GM19239 (cell line): ENCODE data around the gene TRIM39.
"Not testable (repeated sequence)": the region's sequence is repeated elsewhere in the genome, so short reads cannot be mapped to it uniquely, and the experiment has no call there.

ENCODE experiments used
- DNase-seq: peaks from one replicate; pipeline ENCODE4 v3.0.0; 2011; ENCODE audit warnings: low spot score; ENCODE audit not compliant: insufficient read length
- FAIRE-seq: peaks from 2 replicates; lab custom pipeline; 2011; peaks lifted over from hg19 to GRCh38; lab: Jason Lieb, UNC

TRIM39 gene

DNA sequence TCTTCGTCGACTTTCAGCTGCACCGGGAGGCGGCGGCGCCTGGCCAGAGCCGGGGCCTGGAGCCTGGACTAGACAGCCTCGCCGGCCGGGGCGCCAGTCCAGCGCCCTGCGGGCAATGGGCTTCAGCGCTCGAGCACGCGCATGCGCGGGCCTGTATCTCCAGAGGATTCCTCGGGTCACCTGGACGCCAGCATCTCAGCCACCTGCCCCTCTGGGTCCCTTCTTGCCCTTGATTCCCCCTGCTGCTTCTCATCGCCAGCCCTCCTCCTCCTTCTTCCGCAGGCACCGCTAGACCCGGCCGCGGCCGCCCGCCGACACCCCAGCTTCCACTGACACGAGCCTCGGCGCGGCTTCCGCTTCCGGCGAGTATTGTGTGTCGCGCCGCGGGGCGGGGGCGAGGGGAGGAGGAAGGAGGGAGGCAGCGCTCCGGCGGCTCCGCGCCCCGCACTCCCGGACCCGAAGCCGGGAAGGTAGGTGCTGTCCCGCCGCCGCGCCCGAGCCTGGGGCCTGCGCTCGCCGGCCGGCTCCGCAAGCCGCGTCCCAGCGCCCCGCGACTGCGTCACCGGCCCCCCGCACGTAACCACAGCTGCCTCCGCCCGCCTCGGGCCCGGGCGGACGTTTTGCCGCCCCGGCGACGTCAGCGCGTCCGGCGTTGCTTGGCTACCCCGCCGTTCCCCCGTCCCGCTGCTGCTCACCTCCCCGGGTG is at the start of gene TRIM39:
Gene TRIM39 (plus strand): TSS at position 402 of the 706 bp plus-strand sequence. CDS start 2,391 bp downstream, outside the sequence.
- peak; percentile 56 for FAIRE-seq
- DNase-seq, result peak; percentile 73

GRCh38 chr6:30280988-30281387 is 45.7 kb upstream of the TRIM39 start:
- DNase-seq, FAIRE-seq: not testable (repeated sequence)

GRCh38 chr6:30282522-30282921 is 44.2 kb upstream of the TRIM39 start:
- FAIRE-seq, result no peak

GRCh38 chr6:30283761-30284160 is 43.0 kb upstream of the TRIM39 start:
- no peak for DNase-seq
- FAIRE-seq, result no peak

More at GRCh38 chr6:30282522-30282921, 44.2 kb upstream of the TRIM39 start:
- no peak for DNase-seq

GRCh38 chr6:30287139-30287538 is 39.6 kb upstream of the TRIM39 start:
- FAIRE-seq (no peak), DNase-seq (no peak)

DNA sequence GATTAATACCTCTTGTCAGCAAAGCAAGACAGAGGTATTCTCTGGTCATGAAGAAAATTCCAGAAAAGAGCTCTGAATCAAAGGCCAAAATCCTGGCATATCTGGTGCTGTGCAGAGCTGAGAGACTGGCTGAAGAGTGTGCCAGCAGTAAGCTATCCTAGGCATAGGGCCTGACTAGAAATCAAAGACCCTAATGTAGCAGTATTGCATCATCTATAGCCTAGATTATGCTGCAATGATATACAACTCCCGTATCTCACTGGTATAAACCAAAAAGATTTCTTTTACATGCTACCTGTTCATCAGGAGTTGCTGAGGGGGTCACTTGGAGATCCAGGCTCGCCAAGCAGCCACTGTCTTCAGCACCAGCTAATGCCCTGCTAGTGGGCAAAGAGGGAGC is 30.9 kb upstream of the TRIM39 start:
- no peak for FAIRE-seq

DNA sequence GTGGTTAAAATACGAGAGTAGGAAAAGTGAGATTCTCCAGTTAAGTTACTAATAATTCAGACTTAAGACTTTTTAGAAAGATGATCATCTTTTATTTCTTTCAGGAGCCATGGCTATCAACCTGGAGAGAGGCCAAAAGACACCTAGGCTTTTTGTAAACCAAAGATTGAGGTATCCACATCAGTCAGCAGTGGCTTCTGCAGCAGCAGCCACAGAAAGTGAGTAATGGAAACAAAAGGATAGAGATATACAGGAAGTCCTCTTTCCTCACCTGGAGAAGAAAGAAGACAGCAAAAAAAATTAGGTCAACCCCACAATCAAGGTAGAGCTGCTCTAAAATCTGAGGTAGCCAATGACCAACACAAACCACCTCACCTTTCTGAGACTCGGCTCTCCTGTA is 22.7 kb upstream of the TRIM39 start:
- DNase-seq (no peak), FAIRE-seq (no peak)

More for the DNA sequence above, 30.9 kb upstream of the TRIM39 start:
- no peak for DNase-seq

- FAIRE-seq (no peak), DNase-seq (no peak)
These were observed 15.6 kb upstream of the TRIM39 start for GRCh38 chr6:30311101-30311500.

DNA sequence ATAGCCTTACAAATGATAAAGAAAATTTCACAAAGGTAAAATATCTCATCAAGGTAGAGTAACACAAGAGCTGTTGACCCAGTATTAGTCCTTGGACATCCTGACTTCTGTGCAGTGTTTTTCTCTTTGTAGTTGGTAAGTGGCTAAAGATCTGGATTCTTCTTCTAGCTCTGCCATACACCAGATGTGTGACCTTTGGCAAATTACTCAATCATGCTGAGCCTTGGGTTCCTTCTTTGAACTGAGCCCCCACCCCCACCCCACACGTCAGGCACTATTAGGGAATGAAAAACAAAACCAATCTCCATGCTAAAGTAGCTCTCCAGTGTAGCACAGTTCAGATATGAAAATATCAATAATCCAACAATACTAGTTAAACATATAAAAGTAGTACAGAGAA is 15.1 kb upstream of the TRIM39 start:
- no peak for DNase-seq
- FAIRE-seq, result no peak

- FAIRE-seq (no peak), DNase-seq (no peak)
These were observed 14.5 kb upstream of the TRIM39 start for GRCh38 chr6:30312266-30312665.

DNA sequence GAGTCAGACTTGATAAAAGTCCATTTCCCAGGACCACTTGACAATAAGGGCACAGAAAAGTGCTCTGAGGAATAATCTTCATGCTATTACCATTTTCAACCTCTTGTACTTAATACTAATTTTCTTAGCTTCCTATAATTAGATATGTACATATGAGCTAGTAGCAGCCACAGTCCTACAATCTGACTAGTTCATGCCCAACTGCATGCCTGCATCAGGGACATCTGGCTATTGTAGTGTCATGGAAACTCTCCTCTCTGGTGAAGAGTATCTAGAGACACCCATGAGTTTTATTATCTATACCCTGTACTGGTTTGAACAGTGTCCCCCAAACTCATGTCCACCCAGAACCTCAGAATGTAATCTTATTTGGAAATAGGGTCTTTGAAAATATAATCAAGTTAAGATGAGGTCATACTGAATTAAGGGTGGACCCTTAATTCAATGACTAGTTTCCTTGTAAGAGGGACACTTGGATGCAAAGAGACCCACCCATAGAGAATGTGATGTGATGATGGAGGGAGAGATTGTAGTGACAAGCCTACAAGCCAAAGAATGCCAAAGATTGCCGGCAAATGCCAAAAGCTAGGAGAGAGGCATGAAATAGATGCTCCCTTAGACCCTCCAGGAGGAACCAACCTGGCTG is 13.9 kb upstream of the TRIM39 start:
- no peak for FAIRE-seq
- DNase-seq, result no peak

DNA sequence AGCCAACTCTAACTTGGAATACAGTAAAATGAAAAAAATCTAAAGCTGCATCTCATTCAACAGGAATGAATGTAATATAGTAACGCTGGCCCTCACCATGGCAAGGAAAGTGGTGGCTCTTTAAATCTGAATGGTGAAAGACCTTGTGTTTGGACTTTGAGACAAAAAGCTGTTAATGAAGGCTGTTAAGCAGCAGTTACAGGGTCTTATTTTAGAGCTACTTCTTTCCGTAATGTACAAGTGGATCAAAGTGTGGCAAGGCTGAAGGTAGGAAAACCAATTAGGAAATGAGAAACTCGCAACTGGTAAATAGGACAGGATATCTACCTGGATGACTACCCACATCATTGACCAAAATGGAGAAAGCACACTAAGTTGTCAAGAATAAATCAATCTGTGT is 11.6 kb upstream of the TRIM39 start:
- FAIRE-seq (no peak), DNase-seq (no peak)

DNA sequence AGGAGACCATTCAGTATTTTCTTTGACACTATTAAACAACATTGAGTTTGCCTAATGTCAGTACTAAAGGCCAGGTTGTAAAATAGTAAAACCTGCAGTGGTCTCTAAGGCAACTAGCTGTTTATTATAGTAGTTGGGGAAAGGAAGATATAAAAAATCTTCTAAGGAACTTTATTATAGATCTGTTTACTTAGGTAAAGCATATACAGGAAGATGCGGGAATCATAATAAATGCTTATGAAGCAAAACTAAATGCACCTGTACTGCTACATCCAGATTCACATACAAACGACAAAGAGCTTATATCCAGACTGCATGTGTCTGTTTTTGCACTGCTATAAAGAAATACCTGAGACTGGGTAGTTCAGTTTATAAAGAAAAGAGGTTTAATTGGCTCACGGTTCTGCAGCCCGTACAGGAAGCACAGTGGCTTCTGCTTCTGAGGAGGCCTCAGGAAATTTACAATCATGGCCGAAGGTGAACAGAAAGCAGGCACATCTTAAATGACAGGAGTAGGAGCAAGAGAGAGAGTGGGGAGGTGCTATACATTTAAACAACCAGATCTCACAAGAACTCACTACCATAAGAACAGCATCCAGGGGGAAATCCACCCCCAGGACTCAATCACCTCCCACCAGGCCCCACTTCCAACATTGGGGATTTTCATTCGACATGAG is 8.7 kb upstream of the TRIM39 start:
- no peak for DNase-seq
- no peak for FAIRE-seq

- DNase-seq (no peak), FAIRE-seq (no peak)
These were observed 7.4 kb upstream of the TRIM39 start for GRCh38 chr6:30319146-30319835.

DNA sequence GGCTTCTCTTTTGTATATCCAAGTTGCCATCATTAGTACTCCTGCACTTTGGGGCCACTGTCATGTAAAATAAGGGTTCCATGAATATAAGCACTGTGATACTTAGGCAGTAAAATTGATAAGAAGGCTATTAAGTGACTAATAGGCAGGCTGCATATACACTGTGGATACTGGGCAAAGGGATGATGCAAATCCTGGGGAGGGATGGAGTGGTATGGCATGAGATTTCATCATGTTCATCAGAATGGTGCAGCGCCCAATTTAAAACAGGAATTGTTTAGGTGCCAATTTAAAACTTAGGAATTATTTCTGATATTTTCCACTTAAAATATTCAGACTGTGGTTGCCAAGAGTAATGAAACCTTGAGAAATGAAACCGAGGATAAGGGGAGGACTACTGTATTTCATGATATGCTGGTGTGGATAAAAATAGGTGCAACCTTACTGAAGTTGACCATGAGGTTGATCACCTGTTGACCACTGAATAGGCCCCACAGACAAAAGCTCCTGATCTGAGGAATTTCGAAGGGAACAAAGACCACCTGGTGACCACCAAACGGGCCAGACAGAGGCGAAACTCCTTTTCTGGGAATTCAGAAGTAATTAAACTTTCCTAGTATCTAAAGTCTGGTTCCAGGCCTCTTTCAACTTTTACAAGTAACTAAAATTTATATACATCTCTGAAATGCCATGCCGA is 4.9 kb upstream of the TRIM39 start:
- FAIRE-seq, result no peak
- DNase-seq, result no peak

GRCh38 chr6:30322527-30323501 is 3.9 kb upstream of the TRIM39 start:
- DNase-seq (no peak), FAIRE-seq (no peak)

DNA sequence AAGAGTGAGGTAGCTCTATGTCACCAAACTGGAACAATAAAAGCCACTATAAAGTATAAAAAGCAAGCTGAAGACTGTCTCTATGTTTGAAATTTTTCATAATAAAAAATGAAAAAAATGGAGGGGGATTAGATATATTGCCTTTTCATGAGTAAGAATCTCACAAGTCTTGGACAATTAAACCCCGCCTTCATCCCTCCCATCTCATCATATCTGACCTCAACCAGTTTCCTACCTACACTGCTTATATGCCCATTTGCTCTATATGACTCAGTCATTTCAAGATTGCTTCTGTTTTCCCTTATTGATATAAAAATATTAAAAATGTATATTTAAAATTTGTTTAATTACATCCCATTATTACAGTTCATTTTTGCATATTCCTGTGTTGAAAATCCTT is 2.9 kb upstream of the TRIM39 start:
- FAIRE-seq (no peak), DNase-seq (no peak)

GRCh38 chr6:30325150-30325872 is 1.4 kb upstream of the TRIM39 start:
- FAIRE-seq (no peak), DNase-seq (no peak)
